Stimulated activated CD4-positive, alpha-beta T cell treated with anti-CD3 and anti-CD28 coated beads, TNF-alpha, amount 100 ng/mL, for 1 hour (primary cell): ENCODE results near the gene FGF3.

Experiments
- DNase-seq, 3 donors: peaks; one replicate each; pipeline ENCODE4 v3.0.0-alpha.2; 2020; ENCODE audit warnings: low read depth in 3 of 3, low spot score in 1 of 3

Gene FGF3

GRCh38 chr11:69804769-69805508 is 14.3 kb downstream of the FGF3 start:
- no peak for DNase-seq

DNA sequence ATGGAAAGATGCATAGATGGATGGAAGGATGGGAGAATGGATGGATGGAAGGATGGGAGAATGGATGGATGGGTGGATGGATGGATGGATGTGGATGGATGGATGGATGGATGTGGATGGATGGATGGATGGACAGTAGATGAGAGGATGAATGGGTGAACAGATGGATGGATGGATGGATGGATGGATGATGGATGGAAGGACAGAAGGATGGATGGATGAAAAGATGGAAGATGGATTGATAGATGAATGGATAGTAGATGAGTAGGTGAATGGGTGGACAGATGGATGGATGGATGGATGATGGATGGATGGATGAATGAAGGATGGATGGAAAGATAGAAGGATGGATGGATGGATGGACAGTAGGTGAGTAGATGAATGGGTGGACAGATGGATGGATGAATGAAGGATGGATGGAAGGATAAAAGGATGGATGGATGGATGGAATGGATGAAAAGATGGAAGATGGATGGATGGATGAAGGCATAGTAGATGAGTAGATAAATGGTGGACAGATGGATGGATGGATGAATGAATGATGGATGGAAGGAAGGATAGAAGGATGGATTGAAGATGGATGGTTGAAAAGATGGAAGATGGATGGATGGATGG is 15.5 kb downstream of the FGF3 start:
- no peak for DNase-seq

GRCh38 chr11:69803022-69803421 is 16.2 kb downstream of the FGF3 start:
- no peak for DNase-seq

- DNase-seq, result no peak
Measured at GRCh38 chr11:69802590-69802989, 16.6 kb downstream of the FGF3 start.

DNA sequence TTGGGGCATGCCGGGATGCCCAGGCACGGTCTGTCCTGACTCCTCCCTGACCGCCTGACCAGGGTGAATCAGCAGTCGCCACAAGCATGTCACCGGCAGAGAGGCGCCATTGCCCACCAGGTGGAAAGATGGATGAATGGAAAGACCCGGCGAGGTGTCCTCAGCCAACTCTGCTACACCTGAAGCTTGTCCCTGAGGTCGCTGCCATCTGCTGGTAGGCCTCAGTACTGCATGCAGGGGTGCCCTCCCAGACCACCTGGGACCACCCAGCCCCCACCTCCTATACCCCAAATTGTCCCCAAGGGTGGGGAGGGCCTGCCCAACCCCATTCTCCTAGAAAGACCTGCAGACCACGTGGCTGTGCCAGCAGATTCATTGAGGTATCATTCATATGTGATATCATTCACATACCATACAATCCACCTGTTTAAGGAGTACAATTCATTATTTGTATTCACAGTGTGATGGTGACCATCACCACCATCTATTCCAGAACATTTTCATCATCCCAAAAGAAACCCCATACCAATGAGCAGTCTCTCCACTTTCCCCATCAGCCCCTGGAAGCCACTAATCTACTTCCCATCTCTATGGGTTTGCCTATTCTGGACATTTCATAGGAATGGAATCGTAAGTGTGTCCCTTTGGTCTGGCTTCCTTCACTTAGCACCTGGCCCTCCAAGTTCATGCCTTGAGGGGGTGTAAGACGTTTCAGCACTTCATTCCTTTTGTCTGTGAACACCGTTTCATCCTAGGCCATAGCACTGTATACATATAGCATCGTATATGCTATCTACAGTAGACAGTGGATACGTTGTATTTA is 17.5 kb downstream of the FGF3 start:
- no peak for DNase-seq

DNA sequence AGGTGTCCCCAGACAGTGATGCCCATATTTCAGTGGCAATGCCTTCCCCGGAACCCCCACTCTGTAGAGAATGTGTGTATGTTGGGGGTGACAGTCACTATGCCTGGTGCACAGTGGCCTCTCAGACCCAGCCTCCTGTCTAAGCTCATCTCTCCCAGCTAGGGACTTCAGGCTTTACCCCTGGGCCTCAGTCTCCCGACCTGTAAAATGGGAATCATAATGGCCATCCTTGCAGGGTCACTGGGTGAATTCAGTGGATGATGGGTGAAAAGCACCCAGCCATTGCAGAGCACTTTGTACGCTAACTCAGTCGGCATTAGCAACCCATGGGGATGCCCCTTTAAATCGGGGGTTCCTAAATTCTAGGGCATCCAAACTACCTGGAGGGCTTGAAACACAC is 18.9 kb downstream of the FGF3 start:
- DNase-seq, result no peak

DNA sequence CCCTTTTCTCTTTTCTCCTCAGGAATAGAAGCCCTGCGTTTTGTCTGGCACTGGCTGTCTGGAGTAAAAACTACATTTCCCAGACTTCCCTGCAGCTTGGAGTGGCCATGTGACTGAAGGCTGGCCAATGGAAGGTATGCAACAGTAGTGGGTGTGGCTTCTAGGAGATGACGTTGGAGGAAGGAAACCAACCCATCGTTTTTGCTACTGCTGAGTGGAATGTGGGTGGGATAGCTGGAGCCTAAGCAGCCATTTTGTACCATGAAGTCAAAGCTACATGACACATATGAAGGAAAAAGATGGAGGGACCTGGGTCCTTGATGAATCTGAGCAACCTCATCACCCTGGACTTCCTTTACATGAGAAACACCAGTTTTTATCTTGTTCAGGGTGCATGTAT is 19.6 kb downstream of the FGF3 start:
- no peak for DNase-seq

- DNase-seq, result no peak
Measured at GRCh38 chr11:69799097-69799496, 20.1 kb downstream of the FGF3 start.

GRCh38 chr11:69797737-69798528 is 21.3 kb downstream of the FGF3 start:
- no peak for DNase-seq

DNA sequence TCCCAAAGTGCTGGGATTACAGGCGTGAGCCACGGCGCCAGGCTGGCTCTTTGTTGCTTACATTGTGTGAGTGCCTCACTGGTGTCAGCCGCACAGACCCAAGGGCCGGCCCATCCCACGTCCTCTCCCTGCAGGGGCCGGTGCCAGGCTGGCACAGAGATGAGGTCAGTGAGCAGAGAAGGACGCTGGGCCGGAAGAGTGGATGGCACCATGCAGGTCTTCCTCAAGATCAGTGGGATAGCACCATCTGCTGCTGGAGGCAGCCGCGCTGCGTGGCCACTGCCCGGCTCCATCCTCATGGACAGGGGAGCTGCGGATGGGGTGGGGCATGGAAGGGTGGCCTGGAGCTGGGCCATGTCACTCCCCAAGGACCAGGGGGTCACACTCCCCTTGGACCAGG is 22.1 kb downstream of the FGF3 start:
- no peak for DNase-seq

DNA sequence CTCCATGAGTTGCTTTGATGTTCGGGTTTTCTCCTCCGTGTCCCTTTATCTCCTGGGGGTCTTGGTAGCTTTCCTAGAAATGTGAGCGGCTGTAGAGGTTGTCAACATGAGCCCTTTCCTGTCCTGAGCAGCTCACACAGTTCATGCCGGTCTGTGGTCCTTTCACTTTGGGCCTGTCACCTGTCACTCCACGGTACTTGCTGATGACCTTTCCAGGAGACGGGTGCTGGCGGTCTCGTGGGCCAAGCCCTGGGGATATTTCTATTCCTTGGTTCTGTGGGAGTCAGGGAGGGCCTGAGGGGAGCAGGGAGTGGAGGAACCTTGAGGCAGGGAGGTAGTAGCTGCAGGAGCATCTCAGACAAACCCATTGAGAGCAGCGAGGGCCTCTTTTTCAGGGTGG is 23.2 kb downstream of the FGF3 start:
- no peak for DNase-seq

GRCh38 chr11:69791276-69792180 is 27.7 kb downstream of the FGF3 start:
- DNase-seq, result no peak

GRCh38 chr11:69788956-69789355 is 30.3 kb downstream of the FGF3 start:
- no peak for DNase-seq

- DNase-seq, result no peak
Measured at GRCh38 chr11:69787906-69788305, 31.3 kb downstream of the FGF3 start.

- no peak for DNase-seq
Measured at GRCh38 chr11:69787457-69787856, 31.8 kb downstream of the FGF3 start.

DNA sequence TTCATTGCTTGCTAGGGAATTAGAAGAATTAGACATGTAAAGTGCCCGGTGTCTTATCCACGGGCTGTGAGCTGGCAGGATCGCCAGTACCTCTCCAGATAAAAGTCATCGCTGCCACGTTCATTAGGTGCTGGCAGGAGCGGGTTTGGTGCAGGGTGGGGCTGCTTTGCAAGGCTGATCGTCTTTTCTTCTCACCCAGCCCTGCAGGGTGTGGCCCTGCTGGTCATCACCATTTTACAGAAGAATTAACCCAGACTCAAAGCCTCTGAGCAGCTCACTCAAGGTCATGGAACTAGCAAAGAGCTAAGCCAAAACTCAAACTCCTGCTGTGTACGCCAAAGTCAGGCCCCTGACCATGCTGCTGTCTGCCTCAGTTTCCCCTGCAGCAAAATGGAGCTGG is 38.0 kb downstream of the FGF3 start:
- no peak for DNase-seq

DNA sequence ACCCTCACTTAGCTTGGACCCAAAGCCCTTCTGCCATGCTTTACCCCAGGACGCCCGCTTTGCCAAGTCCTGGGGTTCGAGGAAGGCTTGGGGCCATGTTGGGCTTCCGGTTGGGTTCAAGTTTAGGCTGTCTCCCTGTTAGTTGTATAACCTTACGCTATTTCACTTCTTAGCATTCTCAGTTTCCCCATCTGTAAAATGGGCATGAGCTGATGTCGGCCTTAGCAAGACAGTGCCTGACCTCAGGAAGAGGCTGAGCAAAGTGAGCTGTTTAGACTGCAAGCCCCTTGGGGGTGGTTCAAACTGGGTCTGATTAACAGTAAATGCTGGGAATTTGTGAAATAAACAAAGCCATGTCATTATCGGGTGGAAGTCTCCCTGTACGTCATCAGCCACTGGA is 40.8 kb downstream of the FGF3 start:
- DNase-seq, result no peak

- no peak for DNase-seq
Measured at GRCh38 chr11:69775163-69775755, 44.0 kb downstream of the FGF3 start, which contains the start of gene FGF4. TSS of gene FGF4 (minus strand) at chr11:69775341. CDS start at chr11:69775084, 257 bp downstream.

DNA sequence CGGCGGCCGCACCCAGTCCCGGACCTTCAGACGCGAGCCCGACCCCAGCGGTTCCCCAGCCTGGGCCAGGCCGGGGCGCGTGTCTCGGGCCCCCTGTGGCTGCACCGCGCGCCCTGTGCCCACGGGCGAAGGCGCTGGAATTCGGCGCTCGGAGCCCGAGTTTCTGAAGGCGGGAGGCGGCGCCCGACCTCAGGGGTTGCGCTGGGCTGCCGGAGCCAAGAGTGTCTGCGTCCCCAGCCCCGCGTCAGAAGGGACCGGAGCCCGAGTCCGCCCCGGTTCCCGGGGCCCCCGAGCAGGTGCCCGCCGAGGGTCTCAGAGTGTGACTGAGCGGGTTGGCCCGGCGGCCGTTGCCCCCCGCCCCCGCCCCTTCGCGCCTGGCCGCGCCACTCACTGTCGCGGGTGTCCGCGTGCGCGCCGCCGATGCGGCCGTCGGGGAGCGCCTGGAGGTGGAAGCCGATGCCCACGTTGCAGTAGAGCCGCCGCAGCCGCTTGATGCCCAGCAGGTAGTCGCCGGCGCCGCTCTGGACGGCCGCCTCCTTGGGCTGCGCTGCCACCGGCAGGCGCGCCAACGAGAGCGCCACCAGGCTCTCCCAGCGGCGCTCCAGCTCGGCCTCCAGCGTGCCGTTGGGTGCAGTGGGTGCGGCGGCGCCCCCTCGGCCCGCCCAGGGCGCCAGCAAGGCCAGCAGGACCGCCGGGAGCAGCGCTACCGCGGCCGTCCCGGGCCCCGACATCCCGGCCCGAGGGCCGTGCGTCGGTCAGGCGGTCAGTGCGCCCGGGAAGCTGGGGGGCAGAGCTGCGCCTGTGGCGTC is 44.7 kb downstream of the FGF3 start:
- no peak for DNase-seq
